Lung (tissue), 12 donors: ENCODE measurements around the gene CAPN13. TPM values are rescaled to one million over a fixed set of nuclear protein-coding genes. Genes with fewer than 3 reads are reported as not detected.
"Not testable (repeated sequence)": the region's sequence is repeated elsewhere in the genome, so short reads cannot be mapped to it uniquely, and the experiment has no call there.

ENCODE experiments used
- ATAC-seq: fragments of 200-7000 bp; cut with Tn5 transposase; one replicate; pipeline ENCODE4 v1.9.1; 2020; ENCODE audit warnings: moderate number of reproducible peaks; ENCODE audit not compliant: insufficient read depth, low FRiP score
- DNase-seq, 3 donors: peaks; one replicate each; pipeline ENCODE4 v3.0.0-alpha.2; 2013 to 2017
- H3K27ac ChIP-seq, 2 donors: one replicate each; pipeline ENCODE4 v1.5.1; 2013; ENCODE audit warnings: mild to moderate bottlenecking in 2 of 2, moderate library complexity in 2 of 2, control low read depth in 1 of 2, inconsistent platforms in 1 of 2, low read depth in 1 of 2, low read length in 1 of 2
- H3K27me3 ChIP-seq, 3 donors: one replicate each; pipeline ENCODE4 v1.5.1; 2013; ENCODE audit warnings: low read length in 2 of 3; ENCODE audit not compliant: control insufficient read depth in 3 of 3, insufficient read depth in 3 of 3
- H3K36me3 ChIP-seq, 4 donors: one replicate each; pipeline ENCODE4 v1.5.1; 2013; ENCODE audit warnings: low read length in 4 of 4, mild to moderate bottlenecking in 1 of 4, moderate library complexity in 1 of 4; ENCODE audit not compliant: control insufficient read depth in 4 of 4, insufficient read depth in 4 of 4
- H3K4me1 ChIP-seq, 5 donors: one replicate each; pipeline ENCODE4 v1.5.1; 2013; ENCODE audit warnings: low read length in 5 of 5, mild to moderate bottlenecking in 2 of 5, moderate library complexity in 1 of 5; ENCODE audit not compliant: control insufficient read depth in 5 of 5, insufficient read depth in 5 of 5
- H3K4me3 ChIP-seq: one replicate; pipeline ENCODE4 v1.5.1; 2013; ENCODE audit warnings: mild to moderate bottlenecking, control low read depth, moderate library complexity
- H3K9ac ChIP-seq, 2 donors: one replicate each; pipeline ENCODE4 v1.5.1; 2013; ENCODE audit warnings: low read length in 2 of 2, control low read depth in 1 of 2; ENCODE audit not compliant: insufficient read depth in 1 of 2
- H3K9me3 ChIP-seq, 4 donors: one replicate each; pipeline ENCODE4 v1.5.1; 2013; ENCODE audit warnings: low read length in 3 of 4, mild to moderate bottlenecking in 1 of 4, moderate library complexity in 1 of 4; ENCODE audit not compliant: control insufficient read depth in 4 of 4, insufficient read depth in 3 of 4
- CTCF ChIP-seq: IDR thresholded peaks from 2 replicates; pipeline ENCODE4 v1.5.1; 2012; ENCODE audit warnings: mild to moderate bottlenecking; ENCODE audit errors: control extremely low read depth, extremely low read depth
- WGBS, 2 donors: extraction: QIAGEN DNeasy Blood & Tissue Kit; methylation state at CpG; one replicate each; pipeline ENCODE4 v1.1.7; 2013; 5-methylcytosine and 5-hydroxymethylcytosine counted together
- polyA plus RNA-seq, 2 donors: library from polyadenylated mRNA; stranded (reverse); fragments of 200-250 nt; gene quantifications; one replicate each; pipeline ENCODE4 v1.2.1, GENCODE V29; 2013
- total RNA-seq, 2 donors: library from RNA; depleted of rRNA in 1 of 2; stranded (reverse); fragments of >200 nt in 1 of 2; gene quantifications; one replicate each; pipeline ENCODE4 v1.2.1, GENCODE V29; 2014 to 2021
- donor health status: control.
- donor health status: control.
- donor health status: Bipolar disorder and iron deficiency.
- donor health status: healthy.
- donor health status: DM: yes; HTN: yes; CAD: no.

CAPN13 gene
- total and polyA plus RNA-seq, 4 donors: 6.6 to 31.6 (median 8.2) TPM

GRCh38 chr2:30702694-30703093 is 104.6 kb downstream of the CAPN13 start:
- no peaks in the 10 kb centered on the region for H3K36me3 ChIP-seq
- H3K9me3 ChIP-seq: peaks cover 0 to 16% (median 6%) of the 10 kb centered on the region in 4 donors
- DNase-seq (no peak), ATAC-seq (no peak)
- H3K27me3 ChIP-seq: no peaks in the 10 kb centered on the region
- TF ChIP-seq CTCF: no peak
- no peak overlapping the region for H3K4me3 ChIP-seq
- WGBS, 2 donors: 60 to 86% methylated on average over 1 of the region's 1 CpG
- H3K27ac ChIP-seq: no peak overlapping the region
- H3K9ac ChIP-seq: no peak overlapping the region
- H3K4me1 ChIP-seq: peaks cover 0 to 6% (median 0%) of the 10 kb centered on the region in 5 donors

- peaks cover 0 to 6% (median 0%) of the 10 kb centered on the region in 5 donors for H3K4me1 ChIP-seq
- no peak overlapping the region for H3K4me3 ChIP-seq
- DNase-seq (no peak), ATAC-seq (no peak)
- H3K27ac ChIP-seq: no peak overlapping the region
- H3K9me3 ChIP-seq: peaks cover 0 to 16% (median 7%) of the 10 kb centered on the region in 4 donors
- no peaks in the 10 kb centered on the region for H3K36me3 ChIP-seq
- no peak overlapping the region for H3K9ac ChIP-seq
- no peak for TF ChIP-seq CTCF
- 62 to 77% methylated on average over 2 of the region's 2 CpGs for WGBS, 2 donors
- H3K27me3 ChIP-seq: no peaks in the 10 kb centered on the region
These were observed 105.5 kb downstream of the CAPN13 start for GRCh38 chr2:30701782-30702181.

GRCh38 chr2:30697242-30698103 is 109.8 kb downstream of the CAPN13 start:
- not testable (repeated sequence) for ATAC-seq, H3K27ac ChIP-seq, DNase-seq, H3K27me3 ChIP-seq, H3K9ac ChIP-seq, H3K4me3 ChIP-seq, H3K36me3 ChIP-seq
- WGBS, 2 donors: 94 to 97% methylated on average over 17 to 18 of the region's 18 CpGs
- Histone ChIP-seq H3K9me3 (peaks cover 0 to 13% (median 5%) of the 10 kb centered on the region in 4 donors), H3K4me1 (peaks cover 0 to 14% (median 5%) of the 10 kb centered on the region in 5 donors)

GRCh38 chr2:30695749-30696148 is 111.5 kb downstream of the CAPN13 start:
- H3K9ac ChIP-seq: no peak overlapping the region
- H3K36me3 ChIP-seq: no peaks in the 10 kb centered on the region
- peaks cover 0 to 3% (median under 1%) of the 10 kb centered on the region in 4 donors for H3K9me3 ChIP-seq
- ATAC-seq: no peak
- H3K4me3 ChIP-seq: no peak overlapping the region
- no peak overlapping the region for H3K27ac ChIP-seq
- peaks cover 0 to 14% (median 5%) of the 10 kb centered on the region in 5 donors for H3K4me1 ChIP-seq
- no peaks in the 10 kb centered on the region for H3K27me3 ChIP-seq
- no peak for DNase-seq
- WGBS, 2 donors: 73 to 82% methylated on average over 4 of the region's 4 CpGs
- no peak for TF ChIP-seq CTCF
